PC-9 (cell line): ENCODE measurements around the gene RYR2. TPM values are rescaled to one million over a fixed set of nuclear protein-coding genes. Genes with fewer than 3 reads are reported as not detected.

Experiments used
- BruUV-seq: library from RNA; stranded (reverse); fragments of 400-500 nt; replicated peaks from 2 replicates; lab custom pipeline; 2021; lab: Mats Ljungman, UMichigan
- CTCF ChIA-PET: fragments of 300-600 bp; sonication (Branson Sonifier 250); formaldehyde crosslinking; loops from one replicate; lab custom pipeline; 2022; ENCODE audit warnings: antibody characterized with exemption; lab: Charles Lee
- POLR2A ChIA-PET: fragments of 300-600 bp; sonication (Branson Sonifier 250); formaldehyde crosslinking; loops from one replicate; lab custom pipeline; 2022; ENCODE audit warnings: antibody characterized with exemption; ENCODE audit not compliant: unreplicated experiment; lab: Charles Lee
- DNase-seq, 2 experiments: peaks; one replicate each; pipeline versions ENCODE4 v3.0.0 to v3.0.0-alpha.2; 2015 to 2022; ENCODE audit warnings: mixed read lengths in 1 of 2
- H2AFZ ChIP-seq: fragments of 200-600 bp; sonication (generic); 2 replicates; pipeline ENCODE4 v1.8.1; 2017; ENCODE audit warnings: antibody characterized with exemption
- H3F3A ChIP-seq: fragments of 200-600 bp; sonication (generic); 2 replicates; pipeline ENCODE4 v1.8.1; 2017; ENCODE audit warnings: antibody characterized with exemption, mild to moderate bottlenecking, low read depth; ENCODE audit not compliant: insufficient read depth
- H3K27ac ChIP-seq: fragments of 200-600 bp; sonication (generic); 2 replicates; pipeline ENCODE4 v1.6.1; 2016; ENCODE audit warnings: mixed run types
- H3K27me3 ChIP-seq: fragments of 200-600 bp; sonication (generic); 2 replicates; pipeline ENCODE4 v1.6.1; 2016; ENCODE audit warnings: low read depth, mixed run types; ENCODE audit not compliant: insufficient read depth
- H3K36me3 ChIP-seq: fragments of 200-600 bp; sonication (generic); 2 replicates; pipeline ENCODE4 v1.6.1; 2016; ENCODE audit warnings: low read depth, mixed run types
- H3K4me1 ChIP-seq: fragments of 200-600 bp; sonication (generic); replicated peaks from 2 replicates; pipeline ENCODE4 v1.6.1; 2016; ENCODE audit warnings: mixed run types; ENCODE audit not compliant: insufficient read depth
- H3K4me2 ChIP-seq: fragments of 200-600 bp; sonication (generic); 2 replicates; pipeline ENCODE4 v1.6.1; 2017; ENCODE audit warnings: mixed run types
- H3K4me3 ChIP-seq: fragments of 200-600 bp; sonication (generic); 2 replicates; pipeline ENCODE4 v1.6.1; 2016; ENCODE audit warnings: mixed run types
- H3K79me2 ChIP-seq: fragments of 200-600 bp; sonication (generic); 2 replicates; pipeline ENCODE4 v1.6.1; 2017; ENCODE audit warnings: low read depth, mixed run types
- H3K9me2 ChIP-seq: fragments of 200-600 bp; sonication (generic); 2 replicates; pipeline ENCODE4 v1.8.1; 2017; ENCODE audit warnings: mild to moderate bottlenecking; ENCODE audit not compliant: insufficient read depth
- H3K9me3 ChIP-seq: fragments of 200-600 bp; sonication (generic); 2 replicates; pipeline ENCODE4 v1.8.1; 2016; ENCODE audit warnings: low read depth; ENCODE audit not compliant: insufficient read depth
- H4K20me1 ChIP-seq: fragments of 200-600 bp; sonication (generic); 2 replicates; pipeline ENCODE4 v1.8.1; 2017; ENCODE audit not compliant: insufficient read depth
- CTCF ChIP-seq: fragments of 200-600 bp; sonication (generic); conservative IDR thresholded peaks from 2 replicates; pipeline ENCODE4 v1.6.1; 2017; ENCODE audit warnings: mixed run types, antibody characterized with exemption, mild to moderate bottlenecking, moderate library complexity
- EZH2 ChIP-seq: fragments of 200-600 bp; sonication (generic); IDR thresholded peaks from 2 replicates; pipeline ENCODE4 v1.8.0; 2017; ENCODE audit warnings: antibody characterized with exemption, low read depth
- intact Hi-C: fragments of 100-400 bp; cut with micrococcal nuclease; formaldehyde crosslinking; loops from one replicate; pipeline ENCODE4 v1.10.0; 2022; ENCODE audit not compliant: unreplicated experiment
- total RNA-seq: library from RNA; stranded (reverse); gene quantifications from 2 replicates; pipeline ENCODE4 v1.2.3, GENCODE V29; 2021

Gene RYR2
- total RNA-seq, 1 experiment from 2014 or later = not detected

GRCh38 chr1:237570530-237570929 is 528.5 kb downstream of the RYR2 start:
- H3K4me3 ChIP-seq = no peak overlapping the region
- no peaks in the 10 kb centered on the region for H3K36me3 ChIP-seq
- TF ChIP-seq CTCF = peak; percentile 47
- no peak for TF ChIP-seq EZH2
- no peaks in the 10 kb centered on the region for H3K9me3 ChIP-seq
- no peaks in the 10 kb centered on the region for H3K27me3 ChIP-seq
- no TSS peak for BruUV-seq
- H3K4me1 ChIP-seq = no peaks in the 10 kb centered on the region
- no peaks in the 10 kb centered on the region for H3K9me2 ChIP-seq
- no peaks in the 10 kb centered on the region for H3K79me2 ChIP-seq
- no peaks in the 10 kb centered on the region for H4K20me1 ChIP-seq
- no peak overlapping the region for H2AFZ ChIP-seq
- H3K4me2 ChIP-seq = no peak overlapping the region
- intact Hi-C loops = no loop called here
- H3K27ac ChIP-seq = no peak overlapping the region
- POLR2A ChIA-PET = no interaction called here
- DNase-seq = no peak
- H3F3A ChIP-seq = no peaks in the 10 kb centered on the region
- CTCF ChIA-PET = no interaction called here

GRCh38 chr1:237574536-237574935 is 532.6 kb downstream of the RYR2 start:
- no peaks in the 10 kb centered on the region for H4K20me1 ChIP-seq
- DNase-seq = no peak
- H3K9me3 ChIP-seq = no peaks in the 10 kb centered on the region
- H3K9me2 ChIP-seq = no peaks in the 10 kb centered on the region
- POLR2A ChIA-PET = no interaction called here
- H3F3A ChIP-seq = no peaks in the 10 kb centered on the region
- H3K27ac ChIP-seq = no peak overlapping the region
- no peak overlapping the region for H3K4me2 ChIP-seq
- TF ChIP-seq EZH2 (no peak), CTCF (no peak)
- H3K4me3 ChIP-seq = no peak overlapping the region
- BruUV-seq = no TSS peak
- intact Hi-C loops = no loop called here
- no peaks in the 10 kb centered on the region for H3K36me3 ChIP-seq
- no peaks in the 10 kb centered on the region for H3K27me3 ChIP-seq
- no peaks in the 10 kb centered on the region for H3K79me2 ChIP-seq
- no peaks in the 10 kb centered on the region for H3K4me1 ChIP-seq
- no peak overlapping the region for H2AFZ ChIP-seq
- CTCF ChIA-PET = no interaction called here

DNA sequence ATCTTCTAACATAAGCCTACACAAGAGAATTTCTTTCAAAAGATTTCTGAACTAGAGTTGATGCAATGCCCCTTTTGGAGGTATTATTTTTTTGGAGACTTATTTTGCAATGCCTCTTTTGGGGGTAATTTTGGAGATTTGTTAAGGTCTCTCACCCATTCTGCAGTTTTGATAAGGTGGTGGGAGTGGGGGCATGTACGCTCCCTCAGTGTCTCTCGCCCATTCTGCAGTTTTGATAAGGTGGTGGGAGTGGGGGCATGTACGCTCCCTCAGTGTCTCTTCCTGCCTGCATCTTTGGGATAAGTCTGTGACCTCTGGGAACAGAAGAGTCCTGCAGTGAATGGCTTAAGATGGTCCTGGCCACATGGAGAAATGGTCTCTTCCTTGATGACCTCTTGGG is 536.6 kb downstream of the RYR2 start:
- H2AFZ ChIP-seq = no peak overlapping the region
- no peaks in the 10 kb centered on the region for H3K36me3 ChIP-seq
- H3K4me3 ChIP-seq = no peak overlapping the region
- DNase-seq = no peak
- H4K20me1 ChIP-seq = no peaks in the 10 kb centered on the region
- H3K27ac ChIP-seq = no peak overlapping the region
- H3K79me2 ChIP-seq = no peaks in the 10 kb centered on the region
- ChIA-PET CTCF (no interaction called here), POLR2A (no interaction called here)
- no peaks in the 10 kb centered on the region for H3K9me3 ChIP-seq
- no peak overlapping the region for H3K4me2 ChIP-seq
- no TSS peak for BruUV-seq
- no peaks in the 10 kb centered on the region for H3F3A ChIP-seq
- no peaks in the 10 kb centered on the region for H3K27me3 ChIP-seq
- H3K9me2 ChIP-seq = no peaks in the 10 kb centered on the region
- H3K4me1 ChIP-seq = no peaks in the 10 kb centered on the region
- intact Hi-C loops = no loop called here
- TF ChIP-seq EZH2 = no peak
- no peak for TF ChIP-seq CTCF
